Measurements from ENCODE around the gene BCCIP. TPM values are rescaled to one million over a fixed set of nuclear protein-coding genes. Genes with fewer than 3 reads are reported as not detected.

Gene BCCIP
- total RNA-seq, 1 experiment from 2014 or later = 113 TPM

- CTCF ChIA-PET = no interaction called here
- POLR2A ChIA-PET (ENCODE audit: low non-redundant PET) = no interaction called here
- Histone ChIP-seq H3K27me3 (replicated peaks; ENCODE audit: insufficient read depth, low read depth, low read length, poor library complexity) (no peaks in the 10 kb centered on the region), H3K36me3 (ENCODE audit: insufficient read depth, low read length, poor library complexity, severe bottlenecking) (peaks cover 19% of the 10 kb centered on the region), H3K9me3 (ENCODE audit: low read depth, low read length, poor library complexity, severe bottlenecking) (no peaks in the 10 kb centered on the region), H3K4me1 (ENCODE audit: insufficient read depth, low read length, poor library complexity, severe bottlenecking) (no peaks in the 10 kb centered on the region), H3K27ac (ENCODE audit: low read depth, low read length, poor library complexity, severe bottlenecking) (no peak overlapping the region), H3K4me3 (ENCODE audit: low read depth, low read length, poor library complexity, severe bottlenecking) (no peak overlapping the region)
- BruUV-seq (replicated peaks) = no TSS peak
- TF ChIP-seq CTCF (conservative IDR thresholded peaks at IDR 0.05; ENCODE audit: low read depth, low read length) (no peak), EZH2 (IDR thresholded peaks at IDR 0.05; ENCODE audit: borderline replicate concordance, low read depth, low read length, poor library complexity, severe bottlenecking) (no peak)
- no peak for DNase-seq (ENCODE audit: low spot score)
- intact Hi-C loops (cut with micrococcal nuclease; ENCODE audit: unreplicated experiment) = no loop called here
These were observed 25.0 kb downstream of the BCCIP start for GRCh38 chr10:125848371-125848770.

- no peaks in the 10 kb centered on the region for H3K4me1 ChIP-seq (ENCODE audit: insufficient read depth, low read length, poor library complexity, severe bottlenecking)
- ChIA-PET CTCF (no interaction called here), POLR2A (ENCODE audit: low non-redundant PET) (no interaction called here)
- H3K36me3 ChIP-seq (ENCODE audit: insufficient read depth, low read length, poor library complexity, severe bottlenecking) = peaks cover 19% of the 10 kb centered on the region
- H3K4me3 ChIP-seq (ENCODE audit: low read depth, low read length, poor library complexity, severe bottlenecking) = no peak overlapping the region
- TF ChIP-seq EZH2 (IDR thresholded peaks at IDR 0.05; ENCODE audit: borderline replicate concordance, low read depth, low read length, poor library complexity, severe bottlenecking) (no peak), CTCF (conservative IDR thresholded peaks at IDR 0.05; ENCODE audit: low read depth, low read length) (no peak)
- no peaks in the 10 kb centered on the region for H3K27me3 ChIP-seq (replicated peaks; ENCODE audit: insufficient read depth, low read depth, low read length, poor library complexity)
- no TSS peak for BruUV-seq (replicated peaks)
- H3K9me3 ChIP-seq (ENCODE audit: low read depth, low read length, poor library complexity, severe bottlenecking) = no peaks in the 10 kb centered on the region
- H3K27ac ChIP-seq (ENCODE audit: low read depth, low read length, poor library complexity, severe bottlenecking) = no peak overlapping the region
- intact Hi-C loops (cut with micrococcal nuclease; ENCODE audit: unreplicated experiment) = no loop called here
- no peak for DNase-seq (ENCODE audit: low spot score)
These were observed 25.5 kb downstream of the BCCIP start for GRCh38 chr10:125848857-125849256.

GRCh38 chr10:125849448-125849847 lies 26.1 kb downstream of the BCCIP start:
- ChIA-PET CTCF (no interaction called here), POLR2A (ENCODE audit: low non-redundant PET) (no interaction called here)
- no peak overlapping the region for H3K4me3 ChIP-seq (ENCODE audit: low read depth, low read length, poor library complexity, severe bottlenecking)

More at GRCh38 chr10:125849448-125849847, 26.1 kb downstream of the BCCIP start:
- intact Hi-C loops (cut with micrococcal nuclease; ENCODE audit: unreplicated experiment) = no loop called here
- no peaks in the 10 kb centered on the region for H3K9me3 ChIP-seq (ENCODE audit: low read depth, low read length, poor library complexity, severe bottlenecking)
- H3K4me1 ChIP-seq (ENCODE audit: insufficient read depth, low read length, poor library complexity, severe bottlenecking) = no peaks in the 10 kb centered on the region
- no peak for TF ChIP-seq CTCF (conservative IDR thresholded peaks at IDR 0.05; ENCODE audit: low read depth, low read length)
- no peak for TF ChIP-seq EZH2 (IDR thresholded peaks at IDR 0.05; ENCODE audit: borderline replicate concordance, low read depth, low read length, poor library complexity, severe bottlenecking)
- H3K36me3 ChIP-seq (ENCODE audit: insufficient read depth, low read length, poor library complexity, severe bottlenecking) = peaks cover 19% of the 10 kb centered on the region
- no peak overlapping the region for H3K27ac ChIP-seq (ENCODE audit: low read depth, low read length, poor library complexity, severe bottlenecking)
- no peaks in the 10 kb centered on the region for H3K27me3 ChIP-seq (replicated peaks; ENCODE audit: insufficient read depth, low read depth, low read length, poor library complexity)
- no peak for DNase-seq (ENCODE audit: low spot score)
- BruUV-seq (replicated peaks) = no TSS peak
